Smooth muscle cell (in vitro differentiated cells): ENCODE measurements around the gene ALKBH8. TPM values are rescaled to one million over a fixed set of nuclear protein-coding genes. Genes with fewer than 3 reads are reported as not detected.
"Not testable (repeated sequence)": the region's sequence is repeated elsewhere in the genome, so short reads cannot be mapped to it uniquely, and the experiment has no call there.

Source experiments
- DNase-seq: peaks from one replicate; lab custom pipeline; 2025; ENCODE audit not compliant: unreplicated experiment; lab: John Stamatoyannopoulos, UW
- H2AFZ ChIP-seq: fragments of 200-600 bp; sonication (generic); 2 replicates; pipeline ENCODE4 v1.6.0; 2016; ENCODE audit warnings: antibody characterized with exemption, low read depth, mild to moderate bottlenecking
- H3F3A ChIP-seq: fragments of 200-600 bp; sonication (generic); 2 replicates; pipeline ENCODE4 v1.6.0; 2017; ENCODE audit warnings: antibody characterized with exemption, low read depth
- H3K27ac ChIP-seq: fragments of 200-600 bp; sonication (generic); 2 replicates; pipeline ENCODE4 v1.5.1; 2016; ENCODE audit warnings: low read depth, mild to moderate bottlenecking
- H3K27me3 ChIP-seq: fragments of 200-600 bp; sonication (generic); 2 replicates; pipeline ENCODE4 v1.6.1; 2016; ENCODE audit warnings: low read depth, mild to moderate bottlenecking
- H3K36me3 ChIP-seq: fragments of 200-600 bp; sonication (generic); 2 replicates; pipeline ENCODE4 v1.5.1; 2016; ENCODE audit warnings: low read depth
- H3K4me1 ChIP-seq: fragments of 200-600 bp; sonication (generic); 2 replicates; pipeline ENCODE4 v1.5.1; 2016; ENCODE audit warnings: low read depth
- H3K4me2 ChIP-seq: fragments of 200-600 bp; sonication (generic); 2 replicates; pipeline ENCODE4 v1.6.0; 2016; ENCODE audit warnings: mild to moderate bottlenecking
- H3K4me3 ChIP-seq: fragments of 200-600 bp; sonication (generic); 2 replicates; pipeline ENCODE4 v1.5.1; 2016; ENCODE audit warnings: mild to moderate bottlenecking
- H3K79me2 ChIP-seq: fragments of 200-600 bp; sonication (generic); 2 replicates; pipeline ENCODE4 v1.6.0; 2016; ENCODE audit warnings: low read depth, mild to moderate bottlenecking
- H3K9ac ChIP-seq: fragments of 200-600 bp; sonication (generic); 2 replicates; pipeline ENCODE4 v1.6.0; 2016; ENCODE audit warnings: low read depth
- H3K9me3 ChIP-seq: fragments of 200-600 bp; sonication (generic); replicated peaks from 2 replicates; pipeline ENCODE4 v1.5.1; 2016; ENCODE audit warnings: low read depth
- H4K20me1 ChIP-seq: fragments of 200-600 bp; sonication (generic); 2 replicates; pipeline ENCODE4 v1.6.0; 2016; ENCODE audit warnings: low read depth
- WGBS: methylation state at CpG from one replicate; pipeline ENCODE4 v1.1.7; 2016; ENCODE audit warnings: low lambda C conversion rate; 5-methylcytosine and 5-hydroxymethylcytosine counted together
- polyA plus RNA-seq: library from polyadenylated mRNA; unstranded; fragments of >200 nt; fragmentation: Nextera tagmentation; extraction: Ambion mirVana; gene quantifications from 2 replicates; pipeline ENCODE4 v1.2.1, GENCODE V29; 2016
- total RNA-seq: library from RNA; depleted of rRNA; stranded (reverse); fragments of >200 nt; gene quantifications from 2 replicates; pipeline ENCODE4 v1.2.3, GENCODE V29; 2014
- TF ChIP-seq, protein P1 (sequence below): fragments of 200-600 bp; sonication (generic); IDR thresholded peaks from 2 replicates; pipeline ENCODE4 v1.5.1; 2017; ENCODE audit warnings: borderline replicate concordance, mild to moderate bottlenecking, antibody characterized with exemption; ENCODE audit not compliant: insufficient read depth, poor library complexity, severe bottlenecking

Gene ALKBH8
- total and polyA plus RNA-seq, 2 experiments from 2014 or later: 3.8 to 8.4 TPM

DNA sequence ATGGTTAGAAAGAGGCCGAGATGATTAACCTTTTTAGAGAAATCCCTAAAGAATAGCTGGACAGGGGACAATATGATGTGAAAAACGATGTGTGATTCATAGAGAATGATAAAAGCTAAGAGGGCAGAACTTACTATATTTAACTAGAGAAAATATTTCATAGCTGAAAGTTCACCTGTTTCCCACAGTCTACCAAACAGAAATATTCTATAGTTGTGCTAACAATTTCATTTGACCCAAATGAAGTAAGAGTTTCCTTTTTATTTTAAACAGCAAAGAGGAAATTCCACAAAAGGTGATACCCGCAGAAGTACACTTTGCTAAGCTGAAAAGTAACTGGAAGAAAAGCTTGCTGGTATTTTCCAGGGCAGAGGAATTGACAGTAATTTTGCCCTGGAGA lies 26.7 kb downstream of the ALKBH8 start:
- no peak overlapping the region for H3K9ac ChIP-seq
- TF ChIP-seq, protein P1, sequence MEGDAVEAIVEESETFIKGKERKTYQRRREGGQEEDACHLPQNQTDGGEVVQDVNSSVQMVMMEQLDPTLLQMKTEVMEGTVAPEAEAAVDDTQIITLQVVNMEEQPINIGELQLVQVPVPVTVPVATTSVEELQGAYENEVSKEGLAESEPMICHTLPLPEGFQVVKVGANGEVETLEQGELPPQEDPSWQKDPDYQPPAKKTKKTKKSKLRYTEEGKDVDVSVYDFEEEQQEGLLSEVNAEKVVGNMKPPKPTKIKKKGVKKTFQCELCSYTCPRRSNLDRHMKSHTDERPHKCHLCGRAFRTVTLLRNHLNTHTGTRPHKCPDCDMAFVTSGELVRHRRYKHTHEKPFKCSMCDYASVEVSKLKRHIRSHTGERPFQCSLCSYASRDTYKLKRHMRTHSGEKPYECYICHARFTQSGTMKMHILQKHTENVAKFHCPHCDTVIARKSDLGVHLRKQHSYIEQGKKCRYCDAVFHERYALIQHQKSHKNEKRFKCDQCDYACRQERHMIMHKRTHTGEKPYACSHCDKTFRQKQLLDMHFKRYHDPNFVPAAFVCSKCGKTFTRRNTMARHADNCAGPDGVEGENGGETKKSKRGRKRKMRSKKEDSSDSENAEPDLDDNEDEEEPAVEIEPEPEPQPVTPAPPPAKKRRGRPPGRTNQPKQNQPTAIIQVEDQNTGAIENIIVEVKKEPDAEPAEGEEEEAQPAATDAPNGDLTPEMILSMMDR: no peak
- no peak for DNase-seq
- H3K27ac ChIP-seq: no peak overlapping the region
- no peaks in the 10 kb centered on the region for H3F3A ChIP-seq
- no peaks in the 10 kb centered on the region for H3K79me2 ChIP-seq
- H3K4me1 ChIP-seq: no peaks in the 10 kb centered on the region
- no peak overlapping the region for H3K4me3 ChIP-seq
- H4K20me1 ChIP-seq: no peaks in the 10 kb centered on the region
- H3K4me2 ChIP-seq: no peak overlapping the region
- H2AFZ ChIP-seq: no peak overlapping the region
- no peaks in the 10 kb centered on the region for H3K9me3 ChIP-seq
- WGBS: 90% methylated on average over 3 of the region's 3 CpGs
- peaks cover 4% of the 10 kb centered on the region for H3K36me3 ChIP-seq
- H3K27me3 ChIP-seq: no peaks in the 10 kb centered on the region

DNA sequence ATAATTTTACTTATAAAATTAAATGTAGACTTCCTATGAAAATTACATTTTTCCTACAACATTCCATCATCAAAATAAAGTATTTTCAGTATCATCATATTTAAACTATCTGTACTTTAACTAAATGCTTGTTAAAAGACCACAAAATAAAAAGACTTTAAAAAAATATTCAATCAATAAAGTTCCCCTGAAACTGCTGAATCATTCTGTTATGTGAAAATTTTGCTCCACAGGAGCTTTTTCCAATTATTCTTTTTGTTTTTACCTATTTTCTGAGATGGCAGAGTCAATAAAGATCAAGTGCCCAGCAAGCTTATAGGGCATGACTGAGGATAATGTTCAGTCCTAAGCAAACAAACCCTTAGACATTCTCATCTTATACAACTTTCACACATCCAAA lies 27.3 kb downstream of the ALKBH8 start:
- H3K36me3 ChIP-seq: peaks cover 4% of the 10 kb centered on the region
- no peak overlapping the region for H3K9ac ChIP-seq
- no peaks in the 10 kb centered on the region for H4K20me1 ChIP-seq
- DNase-seq: no peak
- no peaks in the 10 kb centered on the region for H3K9me3 ChIP-seq
- no peak overlapping the region for H3K4me3 ChIP-seq
- no peaks in the 10 kb centered on the region for H3F3A ChIP-seq
- no peak overlapping the region for H3K27ac ChIP-seq
- H3K4me1 ChIP-seq: no peaks in the 10 kb centered on the region
- H3K27me3 ChIP-seq: no peaks in the 10 kb centered on the region
- no peak overlapping the region for H3K4me2 ChIP-seq
- TF ChIP-seq, protein P1: no peak
- no peaks in the 10 kb centered on the region for H3K79me2 ChIP-seq
- H2AFZ ChIP-seq: no peak overlapping the region

DNA sequence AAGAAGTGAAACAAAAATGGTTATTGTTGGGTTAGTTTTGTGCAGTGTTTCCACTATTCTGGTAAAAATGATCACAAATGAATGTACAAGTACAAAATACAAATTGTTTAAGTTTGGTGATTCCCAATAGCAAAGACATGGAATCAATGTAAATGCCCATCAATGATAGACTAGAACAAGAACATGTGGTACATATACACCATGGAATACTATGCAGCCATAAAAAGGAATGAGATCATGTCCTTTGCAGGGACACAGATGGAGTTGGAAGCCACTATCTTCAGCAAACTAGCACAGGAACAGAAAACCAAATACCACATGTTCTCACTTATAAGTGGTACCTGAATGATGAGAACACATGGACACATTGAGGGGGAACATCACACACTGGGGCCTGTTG lies 28.4 kb downstream of the ALKBH8 start:
- H3K9ac ChIP-seq: not testable (repeated sequence)

DNA sequence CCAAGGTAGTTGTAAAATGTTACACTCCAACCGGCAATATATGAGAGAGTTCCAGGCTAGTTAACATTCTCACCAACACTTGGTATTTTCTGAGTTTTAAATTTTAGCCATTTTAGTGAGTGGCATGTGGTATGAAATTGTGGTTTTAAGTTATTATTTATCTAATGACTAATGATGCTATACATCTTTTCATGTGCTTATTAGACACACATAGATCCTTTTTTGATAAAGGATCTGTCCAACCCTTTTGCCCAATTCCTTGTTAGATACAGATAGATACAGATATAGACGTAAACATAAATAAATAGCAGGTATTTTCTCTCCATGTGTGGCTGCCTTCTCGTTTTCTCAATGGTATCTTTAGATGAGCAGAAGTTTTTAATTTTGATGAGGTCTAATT lies 39.3 kb downstream of the ALKBH8 start:
- Histone ChIP-seq H3K4me1 (no peaks in the 10 kb centered on the region), H3K9me3 (no peaks in the 10 kb centered on the region), H3K36me3 (no peaks in the 10 kb centered on the region), H3K79me2 (no peaks in the 10 kb centered on the region), H3K9ac (no peak overlapping the region), H4K20me1 (no peaks in the 10 kb centered on the region), H3K4me3 (no peak overlapping the region), H3F3A (no peaks in the 10 kb centered on the region), H3K4me2 (no peak overlapping the region), H2AFZ (no peak overlapping the region), H3K27me3 (no peaks in the 10 kb centered on the region), H3K27ac (no peak overlapping the region)
- 95% methylated on average over 3 of the region's 3 CpGs for WGBS
- DNase-seq: no peak
- TF ChIP-seq, protein P1: no peak

More for the DNA sequence above, 28.4 kb downstream of the ALKBH8 start:
- not testable (repeated sequence) for H3K4me3 ChIP-seq, H4K20me1 ChIP-seq, H3F3A ChIP-seq, H3K36me3 ChIP-seq, H3K27ac ChIP-seq, H3K4me2 ChIP-seq, H3K9me3 ChIP-seq, DNase-seq, H3K4me1 ChIP-seq, H2AFZ ChIP-seq, H3K27me3 ChIP-seq, H3K79me2 ChIP-seq
